K562 (cell line): Measurements from ENCODE around the gene ITIH6. TPM values are rescaled to one million over a fixed set of nuclear protein-coding genes. Genes with fewer than 3 reads are reported as not detected.

ENCODE experiments used
- ATAC-seq: fragments of 200-7000 bp; cut with Tn5 transposase; 3 replicates; pipeline ENCODE4 v1.9.1; 2020; ENCODE audit warnings: moderate library complexity
- BruUV-seq: library from RNA; stranded (reverse); fragments of 400-500 nt; replicated peaks from 2 replicates; lab custom pipeline; 2021; lab: Mats Ljungman, UMichigan
- CTCF ChIA-PET: fragments of 300-600 bp; formaldehyde crosslinking; extraction: SDS; loops from one replicate; lab custom pipeline; 2021; ENCODE audit warnings: low intra/inter-chr PET ratio; lab: Yijun Ruan, JAX
- POLR2A ChIA-PET: fragments of 300-600, 350-650 bp; sonication (Branson Sonifier 250); formaldehyde crosslinking; extraction: SDS; loops from one replicate; lab custom pipeline; 2021; ENCODE audit warnings: antibody characterized with exemption, inconsistent platforms; lab: Yijun Ruan, JAX
- DNase-seq, 4 experiments: peaks; one replicate each; pipeline versions ENCODE4 v3.0.0 to v3.0.0-alpha.2; 2011 to 2018; ENCODE audit warnings: low spot score in 3 of 4, mixed read lengths in 3 of 4; ENCODE audit errors: extremely low read depth in 1 of 4
- FAIRE-seq: peaks from 2 replicates; lab custom pipeline; 2011; peaks lifted over from hg19 to GRCh38; lab: Jason Lieb, UNC
- H2AFZ ChIP-seq: 2 replicates; pipeline ENCODE4 v1.6.0; 2011; ENCODE audit warnings: low read depth, low read length, control low read depth, inconsistent platforms
- H3K27ac ChIP-seq: fragments of 200-600 bp; 3 replicates; pipeline ENCODE4 v1.8.0; 2011; ENCODE audit warnings: low read depth, mild to moderate bottlenecking, control low read depth, inconsistent platforms, low read length, moderate library complexity, mixed read lengths; ENCODE audit errors: extremely low read depth
- H3K27me3 ChIP-seq, 2 experiments: fragments of 300-600 bp in 1 of 2; 2 replicates in 1 of 2; 3 replicates in 1 of 2; pipeline versions ENCODE4 v1.6.0 to v1.8.0; 2011; ENCODE audit warnings: inconsistent platforms in 2 of 2, low read length in 2 of 2, mild to moderate bottlenecking in 1 of 2, mixed read lengths in 1 of 2, moderate library complexity in 1 of 2; ENCODE audit not compliant: control insufficient read depth in 2 of 2, insufficient read depth in 2 of 2
- H3K36me3 ChIP-seq: fragments of 300-600 bp; 3 replicates; pipeline ENCODE4 v1.8.0; 2011; ENCODE audit warnings: mild to moderate bottlenecking, low read length, inconsistent platforms; ENCODE audit not compliant: control insufficient read depth, insufficient read depth
- H3K4me1 ChIP-seq, 2 experiments: fragments of 200-600 bp in 1 of 2; replicated peaks in 1 of 2; 2 replicates in 1 of 2; 3 replicates in 1 of 2; pipeline versions ENCODE4 v1.5.1 to v1.8.0; 2011; ENCODE audit warnings: inconsistent platforms in 2 of 2, low read length in 2 of 2, mild to moderate bottlenecking in 1 of 2, mixed read lengths in 1 of 2, moderate library complexity in 1 of 2; ENCODE audit not compliant: control insufficient read depth in 2 of 2, insufficient read depth in 2 of 2
- H3K4me2 ChIP-seq: 2 replicates; pipeline ENCODE4 v1.6.1; 2011; ENCODE audit warnings: low read length, control low read depth, inconsistent platforms, mixed read lengths; ENCODE audit not compliant: insufficient read depth
- H3K4me3 ChIP-seq: fragments of 200-600 bp; sonication (generic), shearing (Covaris generic); 2 replicates; pipeline ENCODE4 v1.5.1; 2016; ENCODE audit warnings: control low read depth, inconsistent platforms
- H3K79me2 ChIP-seq: fragments of 200-600 bp; 3 replicates; pipeline ENCODE4 v1.8.0; 2011; ENCODE audit warnings: low read length, inconsistent platforms; ENCODE audit not compliant: control insufficient read depth, insufficient read depth
- H3K9ac ChIP-seq, 2 experiments: 2 replicates each; pipeline versions ENCODE4 v1.6.0 to v1.6.1; 2011; ENCODE audit warnings: low read depth in 2 of 2, low read length in 2 of 2, control low read depth in 1 of 2, inconsistent platforms in 1 of 2, mild to moderate bottlenecking in 1 of 2, mixed read lengths in 1 of 2; ENCODE audit not compliant: insufficient read depth in 1 of 2
- H3K9me1 ChIP-seq: one replicate; pipeline ENCODE4 v1.6.0; 2011; ENCODE audit warnings: inconsistent platforms, mild to moderate bottlenecking, low read length, moderate library complexity; ENCODE audit not compliant: control insufficient read depth, insufficient read depth
- H3K9me3 ChIP-seq: replicated peaks from 2 replicates; pipeline ENCODE4 v1.5.1; 2011; ENCODE audit warnings: low read depth, low read length, inconsistent platforms; ENCODE audit not compliant: control insufficient read depth, insufficient read depth
- H4K20me1 ChIP-seq: replicated peaks from 2 replicates; pipeline ENCODE4 v1.6.1; 2011; ENCODE audit warnings: low read length, inconsistent platforms, mixed read lengths; ENCODE audit not compliant: control insufficient read depth, insufficient read depth
- POLR2B ChIP-seq: fragments of 450-650 bp; IDR thresholded peaks from 2 replicates; pipeline ENCODE4 v1.6.1; 2018; ENCODE audit warnings: low read depth; ENCODE audit not compliant: partially characterized antibody
- ZBTB7A ChIP-seq: IDR thresholded peaks from 2 replicates; pipeline ENCODE4 v1.6.1; 2011; ENCODE audit warnings: low read depth, mild to moderate bottlenecking, low read length, moderate library complexity, borderline replicate concordance; ENCODE audit not compliant: control insufficient read depth
- WGBS: fragments of 100-300 bp; shearing (Covaris generic); methylation state at CpG from one replicate; pipeline ENCODE4 v1.1.6; 2016; ENCODE audit warnings: low coverage, mixed read lengths; ENCODE audit not compliant: insufficient coverage; ENCODE audit errors: missing lambda C conversion rate; 5-methylcytosine and 5-hydroxymethylcytosine counted together
- in situ Hi-C: fragments of 300-500 bp; cut with MboI; formaldehyde crosslinking; loops from 4 replicates; pipeline ENCODE4 v1.15.0; 2018; ENCODE audit warnings: inconsistent platforms, mixed read lengths
- intact Hi-C: fragments of 100-400 bp; cut with micrococcal nuclease; formaldehyde crosslinking; loops from 2 replicates; pipeline ENCODE4 v1.14.2; 2022
- polyA plus RNA-seq, 8 experiments: library from polyadenylated mRNA; depleted of rRNA in 4 of 8; stranded (reverse) in 5 of 8; unstranded in 3 of 8; fragments of >200 nt; fragmentation: Nextera tagmentation in 2 of 8; fragmentation: Illumina TruSeq in 1 of 8; extraction: Ambion mirVana in 2 of 8; extraction: Trizol in 1 of 8; gene quantifications; 2 replicates each; pipeline versions ENCODE4 v1.2.1 to v1.2.3, GENCODE V29; 2011 to 2014; ENCODE audit warnings: inconsistent platforms in 1 of 8, missing spikeins in 1 of 8
- total RNA-seq, 7 experiments: library from RNA; depleted of rRNA in 6 of 7; stranded (reverse); fragments of >200 nt in 6 of 7; fragmentation: Illumina TruSeq in 2 of 7; extraction: Trizol in 2 of 7; gene quantifications; 2 replicates each; pipeline versions ENCODE4 v1.2.1 to v1.2.3, GENCODE V29; 2011 to 2021; ENCODE audit warnings: low replicate concordance in 1 of 7
- TF ChIP-seq, protein P1 (sequence below): fragments of 250-450 bp; sonication (Bioruptor Pico); IDR thresholded peaks from 2 replicates; pipeline ENCODE4 v1.8.0; 2021; ENCODE audit warnings: mild to moderate bottlenecking, moderate library complexity
- TF ChIP-seq, protein P2 (sequence below): fragments of 450-650 bp; formaldehyde crosslinking; IDR thresholded peaks from 2 replicates; pipeline ENCODE4 v1.4.0; 2020; ENCODE audit warnings: mild to moderate bottlenecking, moderate library complexity
- TF ChIP-seq, protein P3 (sequence below): fragments of 200-800 bp; sonication (Bioruptor generic); IDR thresholded peaks from 2 replicates; pipeline ENCODE4 v1.6.1; 2017; ENCODE audit warnings: missing genetic modification characterization, missing compliant biosample characterization
- TF ChIP-seq, protein P4 (sequence below): fragments of 250-450 bp; sonication (Bioruptor Pico); IDR thresholded peaks from 2 replicates; pipeline ENCODE4 v1.8.0; 2021; ENCODE audit warnings: borderline replicate concordance, mild to moderate bottlenecking, moderate library complexity; ENCODE audit not compliant: poor library complexity, severe bottlenecking
- TF ChIP-seq, protein P5 (sequence below), 3 experiments: fragments of 200-800 bp in 1 of 3; sonication (Bioruptor generic) in 1 of 3; sonication (generic) in 1 of 3; formaldehyde crosslinking in 1 of 3; IDR thresholded peaks; 2 replicates each; pipeline versions ENCODE4 v1.6.1 to v1.8.0; 2016 to 2022; ENCODE audit warnings: mild to moderate bottlenecking in 2 of 3, missing compliant biosample characterization in 2 of 3, missing genetic modification characterization in 2 of 3, missing genetic modification reagents in 1 of 3
- TF ChIP-seq, protein P6 (sequence below): fragments of 450-650 bp; IDR thresholded peaks from 2 replicates; pipeline ENCODE4 v1.6.1; 2016; ENCODE audit warnings: antibody characterized with exemption
- TF ChIP-seq, protein P7 (sequence below): IDR thresholded peaks from 2 replicates; pipeline ENCODE4 v1.6.1; 2016; ENCODE audit warnings: missing genetic modification characterization, missing compliant biosample characterization

The ITIH6 gene
- total and polyA plus RNA-seq, 9 of the 15 experiments (the other 6 are each of a cell fraction or from before 2014, with no cell fraction given), result 0.03 TPM; not detected in 8

DNA sequence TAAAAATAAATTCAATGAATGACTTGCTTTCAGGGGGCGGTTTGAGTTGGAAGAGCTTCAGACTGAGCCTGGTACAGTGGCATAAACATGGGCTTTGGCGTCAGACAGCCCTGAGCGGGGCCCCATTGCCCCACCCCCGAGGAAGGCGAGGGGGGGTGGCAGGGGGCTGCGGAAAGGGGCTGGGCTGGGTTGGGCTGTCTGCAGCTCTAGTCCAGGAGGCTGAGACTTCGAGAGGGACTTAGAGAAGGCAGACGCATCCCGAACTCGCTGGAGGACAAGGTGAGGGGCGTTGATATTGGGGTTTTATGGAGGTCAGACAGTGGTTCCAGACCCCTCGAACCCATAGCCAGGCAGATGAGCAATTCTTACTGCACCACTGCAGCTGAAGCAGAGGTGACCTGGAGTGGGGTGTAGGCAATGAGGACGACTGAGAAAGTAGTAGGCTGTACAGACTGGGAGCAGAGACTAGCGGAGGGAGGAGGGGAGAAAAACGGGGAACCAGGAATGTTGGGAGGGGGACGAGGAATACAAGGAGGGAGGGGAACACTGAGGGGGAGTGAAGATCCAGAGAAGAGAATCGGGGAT, 9.6 kb upstream of the ITIH6 start, which contains the start of gene MAGED2:
TSS of gene MAGED2 (plus strand) at position 222 of the 585 bp plus-strand sequence. CDS start 1,587 bp downstream, outside the sequence.
- WGBS, result 12% methylated on average over 11 of the region's 17 CpGs
- peak; percentile 15 to 25 (median 21) for DNase-seq
- BruUV-seq, result no TSS peak
- TF ChIP-seq ZBTB7A (0 out of 2 replicates have a peak, but pooled peaks have one; percentile 19), POLR2B (no peak)
- TF ChIP-seq, protein P1, sequence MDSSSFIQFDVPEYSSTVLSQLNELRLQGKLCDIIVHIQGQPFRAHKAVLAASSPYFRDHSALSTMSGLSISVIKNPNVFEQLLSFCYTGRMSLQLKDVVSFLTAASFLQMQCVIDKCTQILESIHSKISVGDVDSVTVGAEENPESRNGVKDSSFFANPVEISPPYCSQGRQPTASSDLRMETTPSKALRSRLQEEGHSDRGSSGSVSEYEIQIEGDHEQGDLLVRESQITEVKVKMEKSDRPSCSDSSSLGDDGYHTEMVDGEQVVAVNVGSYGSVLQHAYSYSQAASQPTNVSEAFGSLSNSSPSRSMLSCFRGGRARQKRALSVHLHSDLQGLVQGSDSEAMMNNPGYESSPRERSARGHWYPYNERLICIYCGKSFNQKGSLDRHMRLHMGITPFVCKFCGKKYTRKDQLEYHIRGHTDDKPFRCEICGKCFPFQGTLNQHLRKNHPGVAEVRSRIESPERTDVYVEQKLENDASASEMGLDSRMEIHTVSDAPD (CRISPR knock-in tag), result no peak
- TF ChIP-seq, protein P2, sequence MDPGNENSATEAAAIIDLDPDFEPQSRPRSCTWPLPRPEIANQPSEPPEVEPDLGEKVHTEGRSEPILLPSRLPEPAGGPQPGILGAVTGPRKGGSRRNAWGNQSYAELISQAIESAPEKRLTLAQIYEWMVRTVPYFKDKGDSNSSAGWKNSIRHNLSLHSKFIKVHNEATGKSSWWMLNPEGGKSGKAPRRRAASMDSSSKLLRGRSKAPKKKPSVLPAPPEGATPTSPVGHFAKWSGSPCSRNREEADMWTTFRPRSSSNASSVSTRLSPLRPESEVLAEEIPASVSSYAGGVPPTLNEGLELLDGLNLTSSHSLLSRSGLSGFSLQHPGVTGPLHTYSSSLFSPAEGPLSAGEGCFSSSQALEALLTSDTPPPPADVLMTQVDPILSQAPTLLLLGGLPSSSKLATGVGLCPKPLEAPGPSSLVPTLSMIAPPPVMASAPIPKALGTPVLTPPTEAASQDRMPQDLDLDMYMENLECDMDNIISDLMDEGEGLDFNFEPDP (CRISPR knock-in tag), result no peak
- TF ChIP-seq, protein P3, sequence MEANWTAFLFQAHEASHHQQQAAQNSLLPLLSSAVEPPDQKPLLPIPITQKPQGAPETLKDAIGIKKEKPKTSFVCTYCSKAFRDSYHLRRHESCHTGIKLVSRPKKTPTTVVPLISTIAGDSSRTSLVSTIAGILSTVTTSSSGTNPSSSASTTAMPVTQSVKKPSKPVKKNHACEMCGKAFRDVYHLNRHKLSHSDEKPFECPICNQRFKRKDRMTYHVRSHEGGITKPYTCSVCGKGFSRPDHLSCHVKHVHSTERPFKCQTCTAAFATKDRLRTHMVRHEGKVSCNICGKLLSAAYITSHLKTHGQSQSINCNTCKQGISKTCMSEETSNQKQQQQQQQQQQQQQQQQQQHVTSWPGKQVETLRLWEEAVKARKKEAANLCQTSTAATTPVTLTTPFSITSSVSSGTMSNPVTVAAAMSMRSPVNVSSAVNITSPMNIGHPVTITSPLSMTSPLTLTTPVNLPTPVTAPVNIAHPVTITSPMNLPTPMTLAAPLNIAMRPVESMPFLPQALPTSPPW (CRISPR knock-in tag), result peak; percentile 83
- TF ChIP-seq, protein P4, sequence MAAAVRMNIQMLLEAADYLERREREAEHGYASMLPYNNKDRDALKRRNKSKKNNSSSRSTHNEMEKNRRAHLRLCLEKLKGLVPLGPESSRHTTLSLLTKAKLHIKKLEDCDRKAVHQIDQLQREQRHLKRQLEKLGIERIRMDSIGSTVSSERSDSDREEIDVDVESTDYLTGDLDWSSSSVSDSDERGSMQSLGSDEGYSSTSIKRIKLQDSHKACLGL (CRISPR knock-in tag), result no peak
- TF ChIP-seq, protein P5, sequence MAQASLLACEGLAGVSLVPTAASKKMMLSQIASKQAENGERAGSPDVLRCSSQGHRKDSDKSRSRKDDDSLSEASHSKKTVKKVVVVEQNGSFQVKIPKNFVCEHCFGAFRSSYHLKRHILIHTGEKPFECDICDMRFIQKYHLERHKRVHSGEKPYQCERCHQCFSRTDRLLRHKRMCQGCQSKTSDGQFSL (CRISPR knock-in tag; IDR thresholded peaks at IDR 0.05), result no peak
- TF ChIP-seq, protein P5 (tag; IDR thresholded peaks at IDR 0.05), result no peak
- TF ChIP-seq, protein P6, sequence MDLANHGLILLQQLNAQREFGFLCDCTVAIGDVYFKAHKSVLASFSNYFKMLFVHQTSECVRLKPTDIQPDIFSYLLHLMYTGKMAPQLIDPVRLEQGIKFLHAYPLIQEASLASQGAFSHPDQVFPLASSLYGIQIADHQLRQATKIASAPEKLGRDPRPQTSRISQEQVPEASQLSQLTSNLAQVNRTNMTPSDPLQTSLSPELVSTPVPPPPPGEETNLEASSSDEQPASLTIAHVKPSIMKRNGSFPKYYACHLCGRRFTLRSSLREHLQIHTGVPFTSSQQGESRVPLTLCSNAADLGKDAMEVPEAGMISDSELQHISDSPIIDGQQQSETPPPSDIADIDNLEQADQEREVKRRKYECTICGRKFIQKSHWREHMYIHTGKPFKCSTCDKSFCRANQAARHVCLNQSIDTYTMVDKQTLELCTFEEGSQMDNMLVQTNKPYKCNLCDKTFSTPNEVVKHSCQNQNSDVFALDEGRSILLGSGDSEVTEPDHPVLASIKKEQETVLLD, result no peak
- TF ChIP-seq, protein P7, sequence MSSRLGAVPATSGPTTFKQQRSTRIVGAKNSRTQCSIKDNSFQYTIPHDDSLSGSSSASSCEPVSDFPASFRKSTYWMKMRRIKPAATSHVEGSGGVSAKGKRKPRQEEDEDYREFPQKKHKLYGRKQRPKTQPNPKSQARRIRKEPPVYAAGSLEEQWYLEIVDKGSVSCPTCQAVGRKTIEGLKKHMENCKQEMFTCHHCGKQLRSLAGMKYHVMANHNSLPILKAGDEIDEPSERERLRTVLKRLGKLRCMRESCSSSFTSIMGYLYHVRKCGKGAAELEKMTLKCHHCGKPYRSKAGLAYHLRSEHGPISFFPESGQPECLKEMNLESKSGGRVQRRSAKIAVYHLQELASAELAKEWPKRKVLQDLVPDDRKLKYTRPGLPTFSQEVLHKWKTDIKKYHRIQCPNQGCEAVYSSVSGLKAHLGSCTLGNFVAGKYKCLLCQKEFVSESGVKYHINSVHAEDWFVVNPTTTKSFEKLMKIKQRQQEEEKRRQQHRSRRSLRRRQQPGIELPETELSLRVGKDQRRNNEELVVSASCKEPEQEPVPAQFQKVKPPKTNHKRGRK (tag), result no peak

More for the DNA sequence above, 9.6 kb upstream of the ITIH6 start, which contains the start of gene MAGED2:
- FAIRE-seq (no peak), ATAC-seq (peak; percentile 55)
- Histone ChIP-seq H3K27ac (peak within 1 kb of the TSS; percentile 63), H3K9ac (peak within 1 kb of the TSS; percentile 61 to 62), H3K4me1 (peaks cover 0 to 19% of the 10 kb centered on the region in 2 experiments; a peak in 2 of 5 replicates), H2AFZ (peak within 1 kb of the TSS; percentile 82), H3K36me3 (peaks cover 6% of the 10 kb centered on the region; the same call in 2 of the 3 replicates), H3K4me2 (peak within 1 kb of the TSS; percentile 86), H3K4me3 (peak within 1 kb of the TSS; percentile 62), H3K9me3 (no peaks in the 10 kb centered on the region), H3K9me1 (no peaks in the 10 kb centered on the region), H3K79me2 (peaks cover 8% of the 10 kb centered on the region; the same call in 1 of the 3 replicates), H3K27me3 (no peaks in the 10 kb centered on the region; a peak in 1 of 5 replicates), H4K20me1 (no peaks in the 10 kb centered on the region)
- in situ Hi-C loops, result no loop called here
- CTCF ChIA-PET, result no interaction called here
- intact Hi-C loops, result no loop called here
- POLR2A ChIA-PET, result no interaction called here
